GM21619 (cell line): ENCODE results near the gene SPTAN1.
"Not testable (repeated sequence)": the region's sequence is repeated elsewhere in the genome, so short reads cannot be mapped to it uniquely, and the experiment has no call there.

Source experiments
- ATAC-seq: cut with Tn5 transposase; IDR thresholded peaks from one replicate; pipeline ENCODE4 v1.9.1; 2021; ENCODE audit not compliant: unreplicated experiment

Gene SPTAN1

GRCh38 chr9:128552744-128553440 is 505 bp downstream of the SPTAN1 start:
- ATAC-seq, result peak; percentile 27

- no peak for ATAC-seq
Measured at GRCh38 chr9:128553728-128554127, 1.3 kb downstream of the SPTAN1 start.

GRCh38 chr9:128554155-128554862 is 1.9 kb downstream of the SPTAN1 start:
- ATAC-seq, result no peak

GRCh38 chr9:128555180-128555721 is 2.9 kb downstream of the SPTAN1 start:
- ATAC-seq, result no peak

- no peak for ATAC-seq
Measured at GRCh38 chr9:128556276-128556675, 3.9 kb downstream of the SPTAN1 start.

GRCh38 chr9:128556926-128557634 is 4.7 kb downstream of the SPTAN1 start:
- ATAC-seq, result no peak

- peak; percentile 71 for ATAC-seq
Measured at GRCh38 chr9:128558431-128559310, 6.3 kb downstream of the SPTAN1 start.

GRCh38 chr9:128565578-128565977 is 13.2 kb downstream of the SPTAN1 start:
- no peak for ATAC-seq

- ATAC-seq, result no peak
Measured at GRCh38 chr9:128568470-128569078, 16.2 kb downstream of the SPTAN1 start.

- ATAC-seq, result no peak
Measured at GRCh38 chr9:128575469-128575868, 23.1 kb downstream of the SPTAN1 start.

GRCh38 chr9:128575916-128576315 is 23.5 kb downstream of the SPTAN1 start:
- ATAC-seq, result no peak

- no peak for ATAC-seq
Measured at GRCh38 chr9:128577206-128577605, 24.8 kb downstream of the SPTAN1 start.

- no peak for ATAC-seq
Measured at GRCh38 chr9:128579194-128579593, 26.8 kb downstream of the SPTAN1 start.

GRCh38 chr9:128580731-128581130 is 28.3 kb downstream of the SPTAN1 start:
- ATAC-seq, result no peak

- not testable (repeated sequence) for ATAC-seq
Measured at GRCh38 chr9:128585155-128585554, 32.8 kb downstream of the SPTAN1 start.

- not testable (repeated sequence) for ATAC-seq
Measured at GRCh38 chr9:128586934-128587333, 34.5 kb downstream of the SPTAN1 start.

GRCh38 chr9:128587453-128587852 is 35.1 kb downstream of the SPTAN1 start:
- ATAC-seq, result no peak

GRCh38 chr9:128588581-128589233 is 36.3 kb downstream of the SPTAN1 start:
- ATAC-seq, result no peak

- no peak for ATAC-seq
Measured at GRCh38 chr9:128593039-128593438, 40.7 kb downstream of the SPTAN1 start.

GRCh38 chr9:128593856-128594255 is 41.5 kb downstream of the SPTAN1 start:
- ATAC-seq, result no peak
